Limb (tissue), 2 donors: ENCODE measurements around the gene NUP50.

ENCODE experiments used
- DNase-seq, 2 donors: peaks; one replicate each; pipeline ENCODE4 v3.0.0-alpha.2; 2016; ENCODE audit errors: extremely low spot score in 2 of 2

NUP50 gene

DNA sequence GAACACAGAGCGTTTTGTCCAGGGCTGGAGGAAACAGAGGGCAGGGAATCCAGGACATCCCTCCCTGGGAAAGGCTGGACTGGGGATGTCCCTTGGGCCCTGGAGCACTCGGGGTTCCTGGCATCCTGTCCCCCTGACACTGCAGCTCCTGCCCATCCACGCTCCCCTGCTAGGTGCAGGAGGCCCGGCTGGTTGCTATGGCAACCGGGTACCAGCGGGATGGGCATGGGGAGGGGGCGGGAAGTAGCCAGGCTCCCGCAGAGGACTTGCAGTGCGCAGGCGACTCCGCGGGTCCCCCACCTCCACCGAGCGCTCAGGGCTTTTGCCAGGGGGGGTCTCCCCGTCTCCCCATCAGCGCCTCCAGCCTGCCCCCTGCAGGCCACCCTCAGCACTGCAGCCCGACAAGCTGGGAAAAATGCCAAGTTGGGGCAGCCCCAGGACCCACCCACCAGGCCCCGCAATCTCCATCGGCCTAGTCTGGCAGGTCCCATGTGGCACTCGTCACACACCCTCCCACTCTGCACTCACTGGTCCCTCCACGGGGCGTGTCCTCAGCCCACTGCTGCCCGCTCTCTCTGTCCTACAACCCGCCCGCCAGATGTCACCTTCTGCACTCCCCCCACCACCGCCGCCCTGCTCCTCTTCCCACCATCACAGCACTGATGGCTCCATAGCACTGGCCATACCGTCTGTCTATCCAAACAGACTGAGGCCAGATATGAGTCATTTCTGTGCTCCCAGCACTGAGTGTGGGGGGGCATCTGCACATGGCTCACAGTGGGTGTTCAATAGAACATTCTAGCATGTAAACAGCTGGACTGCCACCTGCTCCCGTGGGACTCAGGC is 45.5 kb downstream of the NUP50 start:
- DNase-seq: peak in 1 of 2 donors; percentile 76

DNA sequence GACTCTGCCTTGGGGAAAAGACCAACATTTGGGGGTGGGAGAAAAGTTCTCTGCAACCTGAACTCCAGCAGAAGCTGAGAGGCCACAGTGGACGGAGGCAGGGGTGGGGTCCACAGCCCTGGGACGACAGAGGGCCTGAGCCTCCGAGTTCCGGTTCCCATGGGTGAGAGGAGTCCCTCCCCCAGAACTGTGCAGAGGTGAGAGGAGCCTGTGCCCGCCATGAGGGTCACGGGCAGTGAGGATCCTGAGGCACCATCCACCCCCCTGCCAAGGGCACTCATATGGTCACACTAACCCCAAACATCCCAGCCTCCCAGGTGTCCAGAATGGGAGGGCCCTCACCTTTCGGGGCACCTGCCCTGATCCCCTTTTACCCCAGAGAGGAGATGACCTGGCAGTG is 46.4 kb downstream of the NUP50 start:
- DNase-seq: no peak

DNA sequence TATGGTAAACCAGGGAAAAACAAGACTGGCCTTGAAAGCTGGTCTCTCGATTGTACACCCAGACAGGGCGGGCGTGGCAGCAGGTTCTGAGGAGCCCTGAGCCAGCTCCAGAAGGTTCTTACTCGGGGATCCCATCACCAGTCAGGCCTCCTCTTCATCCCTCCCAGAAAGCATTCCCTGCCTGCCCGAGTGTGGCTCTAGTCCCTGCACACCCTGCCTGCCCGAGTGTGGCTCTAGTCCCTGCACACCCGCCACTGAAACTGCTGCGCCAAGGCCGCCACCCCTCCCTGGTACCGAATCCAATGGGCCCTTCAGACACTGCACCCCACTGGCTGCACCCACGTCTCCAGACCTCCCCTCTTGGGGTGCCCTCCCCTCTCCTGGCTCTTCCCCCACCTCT is 46.9 kb downstream of the NUP50 start:
- peak in 1 of 2 donors; percentile 34 for DNase-seq

DNA sequence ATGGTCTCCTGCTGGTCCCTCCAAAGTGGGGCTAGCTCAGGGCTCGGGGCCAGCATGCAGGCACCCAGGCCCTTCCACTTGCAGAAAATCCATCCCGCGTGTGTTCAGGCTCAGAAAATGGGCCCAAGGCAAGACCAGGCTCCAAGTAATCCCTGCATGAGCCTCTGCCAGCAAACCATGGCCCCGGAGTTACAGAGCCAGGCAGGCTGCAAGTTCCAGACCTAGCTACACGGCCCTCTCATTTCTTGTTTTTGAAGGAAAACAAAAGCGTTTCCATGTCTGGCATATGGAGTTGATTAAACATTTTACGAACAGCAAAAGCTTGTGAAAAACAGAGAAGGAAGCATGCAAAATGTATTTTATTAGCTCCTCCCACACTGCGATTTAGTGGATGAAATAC is 47.3 kb downstream of the NUP50 start:
- peak; percentile 39 to 52 for DNase-seq

DNA sequence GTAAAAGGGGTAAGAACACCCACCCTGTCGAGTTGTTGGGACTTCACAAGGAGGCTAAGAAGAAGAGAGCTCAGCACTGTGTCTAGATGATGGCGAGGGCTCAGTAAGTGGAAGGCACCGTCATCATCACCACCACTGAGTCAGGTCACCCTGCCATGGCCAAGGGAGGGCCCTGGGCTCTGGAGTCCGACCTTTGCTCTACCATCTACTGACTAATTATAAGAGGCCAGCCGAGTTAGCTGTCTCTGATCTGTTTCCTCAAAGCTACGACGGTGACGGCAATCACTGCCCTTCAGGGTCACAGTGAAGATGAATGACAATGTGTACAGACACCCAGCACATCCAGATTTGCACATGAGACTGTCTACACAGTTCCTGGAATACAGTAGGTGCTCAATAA is 47.7 kb downstream of the NUP50 start:
- no peak for DNase-seq

DNA sequence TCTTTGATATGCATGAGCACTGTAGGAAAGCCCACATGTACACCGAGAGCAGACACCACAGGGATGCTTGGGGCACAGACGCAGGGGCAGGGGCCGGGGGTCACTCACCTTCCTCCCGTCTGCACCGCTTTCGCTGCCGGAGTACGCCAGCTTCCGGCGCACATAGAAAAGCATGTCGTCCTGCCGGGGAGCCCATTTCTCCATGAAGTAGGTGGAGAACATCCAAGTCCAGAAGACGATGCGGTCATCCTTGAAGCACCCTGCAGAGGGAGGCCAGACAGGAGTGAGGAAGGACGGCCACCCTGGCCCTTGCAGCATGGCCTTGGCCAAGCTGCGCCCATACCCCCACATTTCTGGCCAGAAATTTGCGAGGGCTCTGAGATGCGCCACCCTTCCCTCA is 48.1 kb downstream of the NUP50 start:
- DNase-seq: no peak

DNA sequence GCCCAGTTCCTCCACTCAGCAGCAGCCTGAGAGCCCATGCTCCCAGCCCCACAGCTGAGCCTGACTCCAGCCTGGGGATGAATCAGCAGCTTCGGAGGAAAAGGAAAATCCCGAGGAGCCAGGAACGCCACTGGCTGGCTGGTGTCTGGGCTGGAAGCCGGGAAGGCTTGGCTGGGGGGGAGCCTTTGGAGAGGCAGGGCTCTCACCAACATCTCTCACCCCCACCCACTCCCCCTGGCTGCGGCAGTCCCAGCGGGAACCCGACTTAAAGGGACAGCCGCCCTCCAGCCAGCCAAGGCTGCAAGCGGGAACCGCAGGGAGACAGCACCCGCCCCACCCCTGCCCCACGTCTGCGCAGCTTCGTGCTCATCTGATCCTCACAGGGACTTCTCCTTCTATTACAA is 48.6 kb downstream of the NUP50 start:
- peak; percentile 25 to 51 for DNase-seq

DNA sequence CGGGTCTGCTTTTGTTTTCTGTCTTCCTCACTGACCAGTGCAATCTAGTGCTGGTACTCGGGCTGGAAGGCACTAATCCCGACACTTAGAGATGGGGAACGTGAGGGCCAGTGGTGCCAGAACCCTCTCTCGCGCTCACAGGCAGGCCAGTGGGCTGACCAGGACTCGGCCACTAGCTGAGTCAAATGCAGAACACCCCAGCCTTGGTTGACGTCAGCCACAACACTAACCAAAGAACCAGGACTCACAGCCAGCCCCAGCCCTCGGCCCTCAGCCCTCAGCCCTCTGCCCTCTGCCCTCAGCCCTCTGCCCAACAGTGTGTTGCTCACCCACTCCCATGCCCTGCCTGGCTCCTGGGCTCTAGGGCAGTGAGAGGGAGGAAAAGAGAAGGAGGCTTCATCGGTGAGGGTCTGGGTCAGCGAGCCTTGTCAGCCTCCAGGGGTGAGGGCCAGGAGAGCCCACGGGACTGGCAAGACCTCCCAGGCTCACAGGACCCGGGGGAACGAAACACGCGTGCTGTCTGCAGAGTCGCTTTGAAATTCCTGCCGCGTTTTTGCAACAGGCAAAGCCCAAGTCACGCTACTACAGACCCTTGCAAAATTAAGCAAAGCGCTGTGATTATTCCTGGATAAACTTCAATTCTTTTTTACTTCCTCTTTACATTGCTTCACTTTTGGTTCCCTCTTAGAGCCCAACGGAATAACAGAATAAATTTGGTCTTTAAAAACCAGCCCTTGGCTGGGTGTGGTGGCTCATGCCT is 49.4 kb downstream of the NUP50 start:
- DNase-seq: peak in 1 of 2 donors; percentile 23

DNA sequence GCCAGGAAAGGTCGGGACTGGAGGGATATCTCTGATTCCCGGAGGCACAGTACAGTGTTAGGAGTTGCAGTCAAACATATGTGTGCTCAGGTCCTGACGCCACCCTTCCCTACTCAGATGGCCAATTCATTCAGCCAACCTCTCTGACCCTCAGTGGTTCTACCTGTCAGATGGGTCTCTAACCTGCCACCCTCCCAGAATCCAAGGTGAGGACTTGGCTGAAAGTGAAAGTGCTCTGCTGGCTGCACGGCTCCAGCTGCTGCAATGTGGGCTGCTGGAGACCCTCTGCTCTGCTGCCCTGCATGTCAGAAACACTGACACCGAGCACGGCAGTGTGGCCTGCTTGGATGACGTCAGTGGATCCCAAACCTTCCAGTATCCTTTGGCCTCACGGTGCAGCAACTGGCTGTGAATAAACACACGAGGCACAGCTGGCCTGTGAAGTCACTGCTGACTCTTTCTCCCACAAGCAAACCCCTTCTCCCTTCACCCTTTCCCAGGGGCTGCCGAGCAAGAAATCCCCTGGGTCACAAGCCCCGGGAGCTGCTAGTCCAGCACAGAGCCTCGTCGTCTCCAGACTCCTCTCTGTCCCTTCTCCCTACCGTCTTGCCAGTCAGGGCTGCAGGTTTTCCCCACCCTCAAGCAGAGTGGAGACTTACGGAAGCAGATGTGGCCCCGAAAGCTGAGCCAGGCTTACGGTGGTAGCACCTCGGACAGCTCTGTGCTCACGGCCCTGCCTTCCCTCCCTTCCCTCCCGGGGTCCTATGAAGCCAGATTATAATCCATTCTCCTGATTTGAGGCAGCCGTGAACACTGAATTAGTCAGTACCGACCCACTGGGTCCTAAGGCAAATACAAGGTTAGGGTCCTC is 52.6 kb downstream of the NUP50 start:
- no peak for DNase-seq

DNA sequence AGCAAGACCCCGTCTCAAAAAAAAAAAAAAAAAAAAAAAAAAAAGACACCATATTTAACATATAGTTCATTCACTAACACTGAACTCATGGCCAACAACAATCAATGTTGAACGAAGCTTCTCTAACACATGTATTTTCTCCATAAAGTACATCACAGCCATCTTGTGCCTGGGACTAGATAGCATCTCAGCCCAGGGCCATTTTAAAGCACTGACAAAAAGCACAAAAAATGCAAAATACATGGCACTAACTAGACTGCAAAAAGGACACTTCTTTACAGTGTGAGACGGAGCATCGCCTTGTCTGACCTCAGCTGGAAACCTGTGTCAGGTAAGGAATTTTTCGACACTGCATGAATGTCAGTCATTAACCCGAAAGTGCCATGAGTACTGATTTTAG is 53.6 kb downstream of the NUP50 start:
- DNase-seq: no peak

DNA sequence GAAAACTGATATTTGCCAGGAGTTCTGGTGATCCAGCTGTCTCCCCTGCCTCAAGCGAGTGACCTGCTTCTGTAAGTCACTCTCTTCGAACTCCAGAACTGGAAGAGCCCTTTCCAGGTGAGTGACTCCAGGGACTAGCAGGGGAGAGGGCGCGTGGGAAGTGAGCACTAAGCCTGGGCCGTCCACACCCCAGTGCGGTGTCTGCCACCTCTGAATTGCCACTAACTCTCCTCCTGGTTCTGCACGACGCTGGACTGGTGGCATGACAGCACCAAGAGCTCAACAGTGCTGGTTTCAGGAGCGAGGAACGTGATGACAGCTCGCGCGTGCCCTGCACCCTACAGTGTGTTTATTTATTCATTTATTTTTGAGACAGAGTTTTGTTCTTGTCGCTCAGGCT is 54.1 kb downstream of the NUP50 start:
- DNase-seq: no peak

DNA sequence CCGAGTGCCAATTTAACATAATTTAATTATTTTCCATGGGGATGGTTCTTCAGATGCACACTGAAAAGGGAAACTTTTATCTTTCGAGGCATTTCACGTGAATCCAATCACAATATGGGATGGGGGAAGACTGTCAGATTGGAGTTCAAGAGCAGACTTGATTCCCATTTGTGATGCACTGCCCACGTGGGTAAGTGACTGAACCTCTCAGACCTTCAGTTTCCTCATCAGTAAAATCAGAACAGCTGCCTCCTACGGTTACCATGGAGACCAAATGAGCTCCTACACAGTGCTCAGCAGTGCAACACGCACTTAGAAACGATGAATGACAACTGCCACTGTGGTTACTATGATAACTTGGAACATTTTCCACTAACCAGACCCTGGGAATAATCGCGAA is 55.3 kb downstream of the NUP50 start:
- no peak for DNase-seq

DNA sequence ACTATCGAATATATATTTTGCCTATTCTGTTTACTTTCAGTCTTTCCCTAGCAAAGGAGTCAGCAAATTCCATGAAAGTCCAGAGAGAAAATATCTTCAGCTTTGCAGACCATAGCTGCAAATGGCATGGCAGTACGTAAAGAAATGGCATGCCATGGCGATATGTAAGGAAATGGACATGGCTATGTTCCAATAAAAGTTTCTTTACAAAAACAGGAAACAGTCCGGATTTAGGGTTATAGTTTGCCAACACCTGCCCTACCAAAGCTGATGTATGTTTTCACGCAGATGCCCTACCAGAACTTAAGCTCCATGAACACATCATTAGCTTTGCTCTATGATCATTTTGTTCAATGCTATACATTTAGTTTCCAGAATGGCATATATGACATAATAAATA is 57.5 kb downstream of the NUP50 start:
- no peak for DNase-seq

DNA sequence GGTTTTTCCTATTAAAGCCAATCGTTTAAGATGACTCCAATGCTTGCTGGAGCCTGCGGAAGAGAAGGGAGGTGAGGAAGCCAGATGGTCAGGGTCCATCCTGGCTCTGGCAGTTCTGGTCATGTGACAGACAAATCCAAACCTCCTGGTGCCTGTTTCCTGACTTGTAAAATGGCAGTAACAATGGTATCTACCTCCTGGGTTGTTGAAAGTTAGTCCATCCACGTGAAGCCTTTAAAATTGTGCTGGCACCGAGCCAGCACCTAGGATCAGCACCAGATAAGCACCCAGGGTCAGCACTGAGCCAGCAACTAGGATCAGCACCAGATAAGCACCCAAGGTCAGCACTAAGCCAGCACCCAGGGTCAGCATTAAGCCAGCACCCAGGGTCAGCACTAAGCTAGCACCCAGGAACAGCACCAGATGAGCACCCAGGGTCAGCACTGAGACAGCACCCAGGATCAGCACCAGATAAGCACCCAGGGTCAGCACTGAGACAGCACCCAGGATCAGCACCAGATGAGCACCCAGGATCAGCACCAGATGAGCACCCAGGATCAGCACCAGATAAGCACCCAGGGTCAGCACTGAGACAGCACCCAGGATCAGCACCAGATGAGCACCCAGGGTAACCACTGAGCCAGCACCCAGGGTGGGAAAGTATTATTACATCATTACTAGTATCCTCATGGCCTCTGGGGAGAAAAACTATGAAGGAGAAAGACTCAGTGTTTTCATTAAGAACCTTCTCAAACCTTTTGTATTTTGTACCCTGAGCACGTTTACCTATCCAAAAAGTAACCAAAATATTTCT is 59.8 kb downstream of the NUP50 start:
- DNase-seq: no peak

DNA sequence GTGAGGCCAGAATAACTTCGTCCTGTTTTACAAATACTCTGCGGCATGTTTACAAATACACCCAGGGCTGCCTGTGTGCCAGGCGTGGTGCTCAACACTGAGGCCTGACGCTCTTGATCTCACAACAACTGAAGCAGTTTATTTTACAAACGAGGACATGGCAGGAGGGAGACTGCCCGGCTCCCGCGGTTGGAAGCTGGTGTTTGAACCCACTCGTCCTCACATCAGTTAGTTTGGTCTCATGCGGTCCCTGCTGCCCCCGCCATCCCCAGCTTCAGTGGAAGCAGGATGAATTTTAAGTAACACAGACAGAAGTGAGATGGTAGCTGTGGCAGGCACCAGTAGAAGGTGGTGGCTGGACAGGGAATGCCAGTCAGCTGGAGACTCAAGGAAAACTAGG is 60.6 kb downstream of the NUP50 start:
- DNase-seq: no peak

DNA sequence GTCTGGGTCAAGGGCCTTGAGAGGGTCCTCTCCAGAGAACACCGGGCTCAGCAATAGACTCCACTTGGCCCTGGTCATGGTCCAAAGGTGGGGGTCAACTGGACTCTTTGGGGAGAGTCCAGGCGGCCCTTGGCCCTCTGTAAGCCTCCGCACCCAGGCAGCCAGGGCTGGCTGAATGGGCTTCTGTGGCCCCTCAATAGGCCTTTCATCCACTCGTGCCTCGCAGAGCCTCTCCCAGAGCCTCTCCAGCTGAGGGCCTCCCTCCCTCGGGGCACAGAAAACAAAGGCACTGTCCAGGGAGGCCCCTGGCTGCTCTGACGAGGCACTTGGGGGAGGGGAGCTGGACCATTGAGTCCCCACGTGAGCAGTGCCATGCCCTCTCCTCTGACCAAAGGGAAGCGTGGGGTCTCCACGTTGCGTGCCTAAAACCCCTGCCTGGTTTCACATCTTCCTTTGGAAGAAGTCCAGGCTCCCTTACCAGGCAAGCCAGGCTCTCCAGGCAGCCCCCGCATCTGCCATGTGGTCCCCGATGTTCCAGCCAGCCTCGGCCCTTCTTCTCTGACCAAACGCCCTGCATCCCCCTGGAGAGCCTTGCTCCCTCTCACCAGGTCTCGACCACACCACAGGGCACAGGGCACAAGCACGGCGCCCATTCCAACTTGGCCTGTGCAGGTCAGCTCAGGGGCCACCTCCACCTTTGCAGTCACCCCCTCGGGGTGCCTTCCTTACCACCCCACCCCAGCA is 61.4 kb downstream of the NUP50 start:
- peak in 1 of 2 donors; percentile 34 for DNase-seq

DNA sequence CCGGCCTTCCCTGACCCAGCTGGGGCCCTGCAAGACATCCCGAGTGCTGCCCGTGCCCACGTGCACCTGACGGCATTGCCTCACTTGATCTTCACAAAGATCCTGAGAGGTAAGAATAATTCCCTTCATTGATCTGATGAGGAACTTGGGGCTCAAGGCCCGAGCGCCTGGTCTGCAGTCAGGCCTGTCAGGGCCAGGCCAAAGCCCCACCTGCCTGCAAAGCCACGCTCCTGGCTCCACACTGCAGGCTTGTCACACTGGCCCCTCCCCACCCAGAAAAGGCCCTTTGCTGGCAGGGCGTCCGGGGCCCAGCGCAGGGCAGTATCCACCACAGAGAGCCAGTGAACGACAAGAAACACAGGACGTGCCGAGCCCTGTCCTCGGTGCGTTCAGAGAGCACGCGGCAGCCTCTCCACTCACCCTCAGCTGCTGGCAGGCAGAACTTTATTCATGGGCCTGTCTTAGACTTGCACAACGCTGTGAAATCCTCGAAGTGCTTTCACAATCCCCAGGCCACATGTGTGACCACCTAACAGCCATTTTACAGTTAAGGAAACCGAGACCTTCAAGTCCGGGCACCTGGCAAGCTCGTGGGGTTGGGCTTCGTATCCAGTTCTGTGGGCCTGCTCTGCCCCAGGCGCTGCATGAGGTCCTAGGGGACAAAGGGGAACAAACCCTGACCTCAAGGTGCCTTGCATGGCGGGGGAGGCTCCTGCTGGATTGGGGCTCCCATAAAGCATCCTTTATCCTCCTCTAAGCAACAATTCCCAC is 62.2 kb downstream of the NUP50 start:
- DNase-seq: peak in 1 of 2 donors; percentile 23

DNA sequence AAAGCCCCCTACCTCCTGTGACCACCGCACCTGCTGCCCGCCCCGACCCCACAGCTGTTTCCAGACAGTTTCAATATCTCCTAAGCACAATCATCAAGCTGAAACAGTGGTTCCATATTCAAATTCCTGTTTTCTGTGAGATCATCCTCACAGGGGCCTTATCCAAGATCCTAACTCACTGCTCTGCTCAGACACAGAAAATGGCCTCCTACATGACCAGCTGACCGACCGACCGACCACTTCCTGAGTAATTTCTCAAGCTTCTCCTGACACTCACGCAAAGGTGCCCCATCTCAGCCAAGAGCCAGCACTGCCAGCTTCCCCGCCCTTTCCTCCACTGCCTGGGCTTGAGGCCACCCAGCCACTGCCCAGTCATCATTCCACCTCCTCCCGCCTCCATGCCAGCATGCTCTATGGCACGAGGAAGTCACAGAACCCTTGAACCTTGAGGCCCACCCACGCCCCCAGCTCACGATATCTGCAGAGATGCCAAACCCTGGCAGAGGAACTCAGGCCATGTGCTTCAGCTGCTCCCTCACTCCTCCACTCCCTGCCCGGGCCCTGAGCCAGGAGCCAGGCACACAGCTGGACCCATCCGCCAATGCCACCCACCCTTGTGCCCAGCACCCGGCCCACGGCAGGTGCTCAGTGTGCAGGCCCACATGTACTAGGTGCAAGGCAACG is 62.9 kb downstream of the NUP50 start:
- no peak for DNase-seq
